Measurements from ENCODE around the gene POLD1.

POLD1 gene

DNA sequence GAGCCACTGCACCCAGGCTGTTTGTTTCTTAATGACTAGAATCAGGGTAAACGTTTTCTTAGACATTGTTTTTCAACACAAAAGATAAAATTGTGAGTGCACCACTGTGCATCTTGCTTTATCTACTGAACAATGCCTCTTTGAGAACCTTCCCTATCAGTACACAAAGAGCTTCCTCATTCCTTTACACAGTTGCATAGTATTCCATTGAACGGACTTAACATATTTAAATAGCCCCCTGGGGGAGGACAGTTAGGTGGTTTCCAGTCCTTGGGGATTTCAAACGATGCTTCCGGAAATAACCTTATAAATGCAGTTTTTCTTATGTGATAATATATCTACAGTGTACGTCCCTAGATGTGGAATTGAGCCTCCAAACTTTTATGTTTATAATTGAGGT lies 8.6 kb downstream of the POLD1 start:
- no peak for DNase-seq

DNA sequence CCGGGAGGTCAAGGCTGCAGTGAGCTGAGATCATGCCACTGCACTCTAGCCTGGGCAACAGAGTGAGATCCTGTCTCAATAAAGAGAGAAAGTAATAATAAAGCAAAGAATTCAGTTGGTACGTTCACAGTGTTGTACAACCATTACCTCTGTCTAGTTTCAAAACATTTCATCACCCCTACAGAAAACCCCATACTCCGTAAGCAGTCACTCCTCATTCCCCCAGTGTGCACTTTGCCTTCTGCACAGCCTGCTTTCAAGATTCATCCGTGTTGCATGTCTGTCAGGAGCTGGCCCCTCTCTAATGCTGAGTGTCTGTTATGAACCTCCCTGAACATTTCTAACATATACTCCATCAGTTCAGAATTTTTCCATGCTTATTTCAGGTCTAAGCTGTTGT lies 9.4 kb downstream of the POLD1 start:
- DNase-seq, result no peak

DNA sequence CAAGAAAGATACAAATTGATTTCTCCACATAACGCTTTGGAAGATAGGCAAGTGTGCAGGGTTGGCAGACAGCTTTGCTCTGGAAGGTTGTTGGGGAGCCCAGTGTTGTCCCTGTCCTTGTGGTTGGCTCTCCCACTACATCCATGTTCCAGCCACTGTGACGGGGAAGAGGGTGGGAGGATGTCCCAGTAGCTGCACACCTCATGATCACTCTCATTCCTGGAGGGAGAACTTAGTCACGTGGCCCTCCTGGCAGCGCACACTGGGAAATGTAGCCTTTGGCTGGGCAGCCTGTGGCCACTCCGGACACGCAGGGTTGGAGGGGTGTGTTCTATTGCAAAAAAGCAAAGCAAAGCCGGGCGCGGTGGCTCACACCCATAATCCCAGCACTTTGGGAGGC lies 9.9 kb downstream of the POLD1 start:
- DNase-seq, result no peak

DNA sequence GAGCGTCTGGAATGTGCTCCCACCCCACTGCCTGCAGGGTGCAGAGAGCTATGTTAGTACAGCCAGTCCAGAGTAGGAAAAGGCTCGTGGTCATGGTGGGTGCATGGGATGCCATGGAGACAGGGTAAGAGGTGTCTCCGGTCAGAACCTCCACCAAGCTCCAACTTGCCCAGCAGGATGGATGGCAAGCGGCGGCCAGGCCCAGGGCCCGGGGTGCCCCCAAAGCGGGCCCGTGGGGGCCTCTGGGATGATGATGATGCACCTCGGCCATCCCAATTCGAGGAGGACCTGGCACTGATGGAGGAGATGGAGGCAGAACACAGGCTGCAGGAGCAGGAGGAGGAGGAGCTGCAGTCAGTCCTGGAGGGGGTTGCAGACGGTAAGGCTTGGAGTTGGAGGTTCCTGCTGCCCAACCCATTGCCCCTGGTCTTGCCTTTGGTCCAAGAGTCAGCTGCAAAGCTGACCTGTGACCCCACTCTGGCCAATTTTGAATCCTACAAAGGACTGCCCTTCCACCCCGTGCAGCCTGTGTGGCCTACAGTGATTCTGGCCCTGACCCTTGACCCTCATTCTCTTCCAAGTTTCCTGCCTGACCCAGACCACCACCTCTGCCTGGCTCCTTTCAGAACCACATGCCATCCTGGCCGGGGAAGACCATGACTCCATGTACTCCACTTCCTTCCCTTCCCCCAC lies 14.7 kb downstream of the POLD1 start:
- no peak for DNase-seq

DNA sequence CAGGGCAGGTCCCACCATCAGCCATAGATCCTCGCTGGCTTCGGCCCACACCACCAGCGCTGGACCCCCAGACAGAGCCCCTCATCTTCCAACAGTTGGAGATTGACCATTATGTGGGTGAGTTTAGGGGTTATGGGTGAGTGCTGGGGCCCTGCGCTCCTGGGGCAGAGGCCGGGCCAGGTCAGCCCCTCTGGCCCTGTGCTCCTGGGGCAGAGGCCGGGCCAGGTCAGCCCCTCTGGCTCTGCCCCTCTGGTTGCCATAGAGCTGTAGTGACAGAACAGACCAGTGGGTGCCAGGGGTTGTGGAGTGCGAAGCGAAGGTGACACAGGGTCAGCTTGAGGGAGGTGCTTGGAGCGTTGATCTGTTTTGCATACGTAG lies 15.2 kb downstream of the POLD1 start:
- no peak for DNase-seq

DNA sequence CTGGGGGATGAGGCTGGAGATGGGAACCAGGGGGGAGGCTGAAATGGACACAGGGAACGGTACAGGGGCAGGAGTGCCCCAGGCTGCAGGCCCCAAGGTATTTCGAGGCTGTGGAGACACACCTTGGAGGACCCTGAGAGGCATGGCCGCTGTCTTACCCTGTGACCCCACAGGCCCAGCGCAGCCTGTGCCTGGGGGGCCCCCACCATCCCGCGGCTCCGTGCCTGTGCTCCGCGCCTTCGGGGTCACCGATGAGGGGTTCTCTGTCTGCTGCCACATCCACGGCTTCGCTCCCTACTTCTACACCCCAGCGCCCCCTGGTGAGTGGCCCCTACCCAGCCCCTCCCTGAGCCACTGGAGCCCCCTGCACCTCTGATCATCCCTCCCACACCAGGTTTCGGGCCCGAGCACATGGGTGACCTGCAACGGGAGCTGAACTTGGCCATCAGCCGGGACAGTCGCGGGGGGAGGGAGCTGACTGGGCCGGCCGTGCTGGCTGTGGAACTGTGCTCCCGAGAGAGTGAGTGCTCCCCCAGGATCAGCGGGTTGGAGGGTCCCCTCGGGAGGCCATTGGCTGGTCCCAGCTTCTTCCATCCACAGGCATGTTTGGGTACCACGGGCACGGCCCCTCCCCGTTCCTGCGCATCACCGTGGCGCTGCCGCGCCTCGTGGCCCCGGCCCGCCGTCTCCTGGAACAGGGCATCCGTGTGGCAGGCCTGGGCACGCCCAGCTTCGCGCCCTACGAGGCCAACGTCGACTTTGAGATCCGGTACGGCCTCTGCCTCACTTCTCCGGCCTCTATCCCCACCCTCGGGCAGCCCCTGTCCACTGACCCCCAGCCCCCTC lies 17.7 kb downstream of the POLD1 start:
- no peak for DNase-seq

DNA sequence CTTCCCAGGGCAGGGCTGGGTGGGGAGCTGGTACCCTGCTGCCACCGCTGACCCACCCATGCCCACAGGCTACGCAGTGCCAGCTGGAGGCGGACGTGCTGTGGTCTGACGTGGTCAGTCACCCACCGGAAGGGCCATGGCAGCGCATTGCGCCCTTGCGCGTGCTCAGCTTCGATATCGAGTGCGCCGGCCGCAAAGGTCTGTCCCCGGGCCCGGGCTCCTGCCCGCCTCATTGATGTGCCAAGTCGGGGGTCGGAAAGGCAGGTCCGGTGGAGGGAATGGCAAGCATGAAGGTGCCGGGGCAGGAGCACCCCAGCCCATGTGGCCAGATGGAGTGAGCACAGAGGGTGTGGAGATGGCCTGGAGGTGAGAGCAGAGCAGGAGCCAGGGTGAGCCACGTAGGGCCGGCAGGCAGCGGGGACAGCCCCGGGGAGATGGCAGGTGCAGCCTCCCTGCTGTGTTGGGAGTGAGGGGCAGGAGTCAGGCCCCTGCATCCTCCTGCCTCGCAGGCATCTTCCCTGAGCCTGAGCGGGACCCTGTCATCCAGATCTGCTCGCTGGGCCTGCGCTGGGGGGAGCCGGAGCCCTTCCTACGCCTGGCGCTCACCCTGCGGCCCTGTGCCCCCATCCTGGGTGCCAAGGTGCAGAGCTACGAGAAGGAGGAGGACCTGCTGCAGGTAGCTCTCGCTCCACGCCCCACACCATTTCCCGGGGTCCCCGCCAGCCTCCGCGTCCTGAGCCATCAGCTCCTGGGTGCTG lies 18.6 kb downstream of the POLD1 start:
- no peak for DNase-seq

DNA sequence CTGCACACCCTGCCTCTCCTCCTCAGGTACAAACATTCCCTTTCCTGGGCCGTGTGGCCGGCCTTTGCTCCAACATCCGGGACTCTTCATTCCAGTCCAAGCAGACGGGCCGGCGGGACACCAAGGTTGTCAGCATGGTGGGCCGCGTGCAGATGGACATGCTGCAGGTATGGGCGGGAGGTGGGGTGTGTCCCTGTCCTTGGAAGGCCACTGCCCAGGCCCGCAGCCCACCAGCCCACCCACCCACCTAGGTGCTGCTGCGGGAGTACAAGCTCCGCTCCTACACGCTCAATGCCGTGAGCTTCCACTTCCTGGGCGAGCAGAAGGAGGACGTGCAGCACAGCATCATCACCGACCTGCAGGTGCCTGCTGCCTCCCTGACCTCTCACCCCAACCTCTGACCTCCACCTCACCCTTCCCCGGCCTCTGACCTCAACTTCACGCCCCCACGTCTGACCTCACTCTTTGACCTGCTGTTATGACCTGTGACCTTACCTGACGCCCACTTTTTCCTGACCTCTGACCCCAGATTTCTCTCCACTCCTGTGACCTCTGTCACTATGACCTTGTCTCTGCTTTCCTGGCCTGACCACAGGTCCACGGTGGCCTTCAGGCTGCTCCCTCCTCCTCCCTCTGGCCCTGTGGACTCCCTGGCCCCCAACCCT lies 22.1 kb downstream of the POLD1 start:
- no peak for DNase-seq

DNA sequence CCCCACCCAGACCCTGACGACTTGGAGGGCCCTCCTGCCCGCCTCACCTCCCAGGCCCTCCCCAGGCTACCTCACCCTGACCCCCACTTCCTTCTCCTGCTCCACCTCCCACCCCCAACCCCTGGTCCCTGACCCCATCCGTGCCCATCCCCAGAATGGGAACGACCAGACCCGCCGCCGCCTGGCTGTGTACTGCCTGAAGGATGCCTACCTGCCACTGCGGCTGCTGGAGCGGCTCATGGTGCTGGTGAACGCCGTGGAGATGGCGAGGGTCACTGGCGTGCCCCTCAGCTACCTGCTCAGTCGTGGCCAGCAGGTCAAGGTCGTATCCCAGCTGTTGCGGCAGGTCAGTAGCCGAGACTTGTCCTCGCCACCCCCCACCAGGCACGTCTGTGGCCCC lies 22.7 kb downstream of the POLD1 start:
- DNase-seq, result no peak

DNA sequence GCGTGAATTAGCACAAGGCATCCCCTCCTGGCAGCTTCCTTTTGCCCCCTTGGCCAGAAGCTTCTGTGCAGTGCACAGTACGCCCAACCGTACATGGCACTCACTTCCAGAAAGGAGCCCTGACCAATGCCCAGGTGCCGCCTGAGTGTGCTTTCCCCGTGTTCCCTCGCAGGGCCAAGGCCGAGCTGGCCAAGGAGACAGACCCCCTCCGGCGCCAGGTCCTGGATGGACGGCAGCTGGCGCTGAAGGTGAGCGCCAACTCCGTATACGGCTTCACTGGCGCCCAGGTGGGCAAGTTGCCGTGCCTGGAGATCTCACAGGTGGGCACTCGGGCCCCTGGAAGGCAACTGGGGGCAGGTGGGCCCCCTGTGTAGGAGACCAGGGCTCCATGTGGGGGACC lies 25.2 kb downstream of the POLD1 start:
- DNase-seq, result no peak

DNA sequence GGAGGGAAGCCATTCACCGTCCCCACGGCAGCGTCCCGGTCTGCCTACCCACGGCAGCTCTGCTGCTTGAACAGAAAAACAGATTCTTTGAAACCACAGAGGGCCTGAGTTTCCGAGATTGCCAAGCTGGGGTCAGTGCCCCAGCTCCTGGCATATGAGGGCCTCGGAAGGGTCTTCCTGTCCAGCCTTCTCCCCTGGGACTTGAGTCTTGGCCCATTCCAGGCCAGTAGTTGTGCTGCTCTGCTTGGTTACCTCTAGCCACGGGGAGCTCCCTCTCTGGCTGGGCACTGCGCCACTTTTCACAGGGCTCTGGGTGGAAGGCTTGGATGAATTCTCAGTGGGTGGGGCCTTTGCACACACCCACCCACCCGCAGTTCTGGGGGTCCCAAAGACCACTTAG lies 26.0 kb downstream of the POLD1 start:
- DNase-seq, result no peak

DNA sequence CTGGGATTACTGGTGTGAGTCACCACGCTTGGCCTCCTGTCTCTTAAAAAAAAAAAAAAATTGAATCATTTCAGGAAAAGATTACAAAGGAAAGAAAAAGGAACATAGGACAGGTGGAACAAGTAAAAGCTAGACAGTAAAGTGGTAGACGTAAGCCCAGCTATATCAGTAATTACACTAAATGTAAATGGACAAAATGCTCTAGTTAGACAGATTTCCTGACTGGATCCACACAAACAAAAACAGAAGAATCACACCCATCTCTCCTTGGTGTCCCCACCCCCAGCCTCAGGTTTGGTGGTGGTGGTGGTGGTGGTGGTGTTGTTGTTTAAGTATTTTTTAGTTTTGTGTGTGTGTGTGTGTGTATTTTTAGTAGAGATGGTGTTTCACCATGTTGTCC lies 28.3 kb downstream of the POLD1 start:
- DNase-seq, result no peak

DNA sequence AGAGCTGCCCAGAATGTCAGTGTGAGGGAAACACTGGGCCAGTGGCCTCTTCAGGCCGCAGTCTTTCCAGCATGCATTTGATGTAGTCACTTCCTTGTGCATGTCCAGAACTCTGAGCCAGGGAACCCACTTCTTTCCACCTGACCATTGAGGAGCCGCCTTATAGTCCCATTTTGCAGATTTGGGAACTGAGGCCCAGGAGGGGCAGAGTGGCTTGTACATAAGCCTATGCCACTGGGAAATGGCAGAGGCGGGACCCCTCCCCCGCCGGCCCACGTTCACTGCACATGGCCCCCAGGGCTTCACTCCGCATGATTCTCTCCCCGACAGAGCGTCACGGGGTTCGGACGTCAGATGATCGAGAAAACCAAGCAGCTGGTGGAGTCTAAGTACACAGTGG lies 28.9 kb downstream of the POLD1 start:
- DNase-seq, result no peak

DNA sequence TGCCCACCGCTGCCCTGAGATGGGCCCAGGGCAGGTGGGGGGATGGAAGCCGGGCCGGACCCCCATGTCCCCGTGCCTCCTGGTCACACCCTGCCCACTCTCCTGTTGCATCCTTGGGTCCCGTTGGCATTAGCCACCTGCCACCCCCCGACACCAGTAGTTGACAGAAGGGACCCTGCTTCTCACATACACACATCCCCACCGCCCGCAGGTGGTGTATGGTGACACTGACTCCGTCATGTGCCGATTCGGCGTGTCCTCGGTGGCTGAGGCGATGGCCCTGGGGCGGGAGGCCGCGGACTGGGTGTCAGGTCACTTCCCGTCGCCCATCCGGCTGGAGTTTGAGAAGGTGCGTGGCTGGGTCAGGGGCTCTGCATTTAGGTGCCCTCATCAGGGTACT lies 29.4 kb downstream of the POLD1 start:
- DNase-seq, result no peak

DNA sequence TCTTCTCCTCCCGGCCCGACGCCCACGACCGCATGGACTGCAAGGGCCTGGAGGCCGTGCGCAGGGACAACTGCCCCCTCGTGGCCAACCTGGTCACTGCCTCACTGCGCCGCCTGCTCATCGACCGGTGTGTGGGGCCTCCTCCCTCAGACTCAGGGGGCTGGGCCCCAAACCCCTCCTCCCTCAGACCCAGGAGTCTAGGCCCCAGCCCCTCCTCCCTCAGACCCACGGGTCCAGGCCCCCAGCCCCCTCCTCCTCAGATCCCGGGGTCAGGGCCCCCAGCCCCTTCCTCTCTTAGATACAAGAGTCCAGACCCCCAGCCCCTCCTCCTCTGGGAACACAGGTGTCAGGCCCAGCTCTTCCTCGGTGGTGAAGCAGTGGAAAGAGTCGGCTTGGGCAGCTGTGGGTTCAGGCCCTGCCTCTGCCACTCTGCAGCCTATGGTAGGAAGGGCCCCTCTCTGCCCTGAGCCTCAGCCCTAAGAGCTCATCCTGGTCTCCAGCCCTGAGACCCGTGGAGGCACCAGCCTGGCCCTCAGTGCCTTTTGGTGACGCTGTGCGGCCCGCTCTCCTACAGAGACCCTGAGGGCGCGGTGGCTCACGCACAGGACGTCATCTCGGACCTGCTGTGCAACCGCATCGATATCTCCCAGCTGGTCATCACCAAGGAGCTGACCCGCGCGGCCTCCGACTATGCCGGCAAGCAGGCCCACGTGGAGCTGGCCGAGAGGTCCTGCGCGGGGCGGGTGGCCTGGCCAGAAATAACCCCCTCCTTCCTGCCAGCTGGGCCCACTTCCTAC lies 30.9 kb downstream of the POLD1 start:
- DNase-seq, result peak; percentile 19

DNA sequence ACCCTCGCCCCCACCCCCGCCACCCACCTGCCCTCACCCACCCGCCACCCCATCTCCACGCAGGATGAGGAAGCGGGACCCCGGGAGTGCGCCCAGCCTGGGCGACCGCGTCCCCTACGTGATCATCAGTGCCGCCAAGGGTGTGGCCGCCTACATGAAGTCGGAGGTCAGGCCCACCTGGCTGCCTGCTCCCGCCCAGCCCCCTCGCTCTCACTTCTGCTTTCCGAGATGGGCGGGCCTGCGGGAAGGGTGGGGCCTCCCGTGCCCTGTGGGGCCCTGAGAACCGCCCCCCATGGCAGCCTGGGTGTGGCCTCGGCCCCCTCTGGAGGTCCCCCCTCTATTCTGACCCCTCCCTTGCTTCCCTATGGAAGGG lies 31.5 kb downstream of the POLD1 start:
- DNase-seq, result no peak

DNA sequence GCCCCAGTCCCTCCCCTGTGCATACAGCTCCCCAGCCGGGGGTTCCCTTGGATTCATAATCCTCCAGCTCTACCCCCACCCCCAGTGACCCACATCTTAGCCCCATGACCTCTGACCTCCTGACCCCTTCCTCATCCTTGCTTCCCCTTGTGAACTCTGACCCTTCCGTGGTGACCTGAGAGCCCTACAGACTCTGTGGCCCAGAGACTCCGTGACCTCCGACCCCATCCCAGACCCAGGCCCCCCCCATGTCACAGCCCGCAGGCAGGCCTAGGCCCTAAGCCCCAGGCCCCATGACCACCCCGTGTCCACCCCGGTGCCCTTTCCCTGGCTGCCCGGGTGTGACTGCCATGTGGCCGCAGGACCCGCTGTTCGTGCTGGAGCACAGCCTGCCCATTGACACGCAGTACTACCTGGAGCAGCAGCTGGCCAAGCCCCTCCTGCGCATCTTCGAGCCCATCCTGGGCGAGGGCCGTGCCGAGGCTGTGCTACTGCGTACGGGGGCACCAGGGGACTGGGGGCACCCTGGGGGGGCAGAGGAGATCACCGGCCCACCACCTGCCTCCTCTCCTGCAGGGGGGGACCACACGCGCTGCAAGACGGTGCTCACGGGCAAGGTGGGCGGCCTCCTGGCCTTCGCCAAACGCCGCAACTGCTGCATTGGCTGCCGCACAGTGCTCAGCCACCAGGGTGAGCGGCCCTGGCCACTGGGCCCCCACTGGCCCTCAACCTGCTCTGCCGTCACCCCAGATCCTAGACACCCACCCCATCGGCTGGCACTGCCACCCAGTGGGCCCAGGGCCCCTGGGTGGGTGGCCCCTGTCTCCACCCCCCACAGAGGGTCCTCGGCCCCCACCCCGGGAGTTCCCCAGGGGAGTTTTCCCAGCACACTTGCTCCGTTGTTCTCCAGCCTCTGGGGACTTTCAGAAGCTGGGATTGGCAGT lies 32.2 kb downstream of the POLD1 start:
- no peak for DNase-seq

DNA sequence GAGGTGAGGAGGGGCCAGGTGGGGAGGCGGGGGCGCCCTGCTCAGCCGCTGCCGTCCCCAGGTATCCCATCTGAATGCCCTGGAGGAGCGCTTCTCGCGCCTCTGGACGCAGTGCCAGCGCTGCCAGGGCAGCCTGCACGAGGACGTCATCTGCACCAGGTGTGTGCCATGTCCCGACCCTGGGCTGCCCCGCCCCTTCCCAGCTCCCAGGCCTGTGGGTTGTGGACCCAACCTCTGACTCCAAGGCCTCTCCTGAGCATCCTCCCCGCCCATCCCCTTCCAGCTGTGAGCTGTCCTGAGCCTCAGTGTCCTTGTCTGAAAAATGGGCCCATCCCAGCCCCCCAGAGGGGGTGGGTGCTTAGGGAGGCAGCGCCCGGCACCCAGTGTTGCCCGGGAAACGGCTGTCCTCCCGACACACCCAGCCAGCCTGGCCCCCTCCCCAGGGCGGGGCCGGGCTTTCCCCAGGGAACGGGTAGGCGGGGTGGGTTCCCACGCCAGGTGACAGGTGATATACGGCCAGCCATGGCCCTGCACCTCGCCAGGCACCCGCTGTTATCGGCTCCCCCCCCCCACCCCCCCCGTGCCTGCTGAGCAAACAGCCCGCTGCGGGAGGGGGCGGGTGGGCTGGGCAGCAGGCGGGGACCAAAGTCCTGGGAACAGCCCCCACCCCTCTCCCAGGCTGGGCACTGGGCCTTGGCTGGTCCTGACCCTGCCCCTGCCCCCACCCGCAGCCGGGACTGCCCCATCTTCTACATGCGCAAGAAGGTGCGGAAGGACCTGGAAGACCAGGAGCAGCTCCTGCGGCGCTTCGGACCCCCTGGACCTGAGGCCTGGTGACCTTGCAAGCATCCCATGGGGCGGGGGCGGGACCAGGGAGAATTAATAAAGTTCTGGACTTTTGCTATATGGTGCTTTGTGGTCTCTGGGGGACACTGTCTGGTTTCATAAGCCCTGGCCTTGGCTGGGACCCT lies 33.2 kb downstream of the POLD1 start:
- DNase-seq, result no peak

DNA sequence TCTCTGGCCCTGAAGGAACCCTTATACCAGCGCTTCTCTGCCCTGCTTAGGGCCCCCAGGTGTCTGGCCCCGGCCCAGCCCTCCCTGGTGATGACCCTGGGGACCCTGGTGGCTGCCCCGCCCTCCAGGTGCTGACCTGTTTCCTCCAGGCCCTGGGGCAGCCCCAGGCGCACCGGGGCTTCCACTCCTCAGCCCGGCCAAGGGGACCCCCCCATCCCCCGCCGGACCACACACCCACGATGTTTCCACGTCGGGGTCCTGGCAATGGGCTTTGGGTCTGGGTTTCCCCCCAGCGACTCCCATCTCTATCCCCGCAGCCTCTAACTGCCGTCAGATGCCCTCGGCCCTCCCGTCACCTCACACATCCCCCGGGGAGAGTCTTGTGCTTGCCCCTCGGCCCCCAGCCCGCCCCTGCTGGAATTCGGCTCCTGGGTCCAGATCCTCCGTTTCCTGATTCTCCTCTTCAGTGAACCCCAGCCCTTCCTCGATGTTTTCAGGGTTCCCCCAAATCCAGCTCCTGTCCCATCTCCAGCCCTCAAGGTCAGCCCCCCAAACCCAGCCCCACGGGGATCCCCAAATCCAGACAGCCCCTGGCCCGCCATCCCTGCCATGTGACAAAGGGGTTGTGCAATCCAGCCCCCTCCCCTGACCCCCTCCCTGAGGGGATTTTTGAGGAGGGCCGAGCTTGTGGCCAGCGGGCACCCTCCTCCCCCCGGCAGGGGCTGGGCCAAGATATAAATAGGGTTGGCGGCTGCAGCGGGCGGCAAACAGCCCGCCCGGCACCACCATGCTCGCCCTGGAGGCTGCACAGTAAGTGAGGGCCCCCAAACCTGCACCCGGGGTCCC lies 34.3 kb downstream of the POLD1 start, which contains the start of gene SPIB:
Gene SPIB (plus strand): TSS at position 763 of the 846 bp plus-strand sequence. CDS start 25 bp downstream, at position 788.
- DNase-seq, result no peak

Measured in HCEC 1CT (cell line).